ENCODE results near the gene CAPZB.

Gene CAPZB

DNA sequence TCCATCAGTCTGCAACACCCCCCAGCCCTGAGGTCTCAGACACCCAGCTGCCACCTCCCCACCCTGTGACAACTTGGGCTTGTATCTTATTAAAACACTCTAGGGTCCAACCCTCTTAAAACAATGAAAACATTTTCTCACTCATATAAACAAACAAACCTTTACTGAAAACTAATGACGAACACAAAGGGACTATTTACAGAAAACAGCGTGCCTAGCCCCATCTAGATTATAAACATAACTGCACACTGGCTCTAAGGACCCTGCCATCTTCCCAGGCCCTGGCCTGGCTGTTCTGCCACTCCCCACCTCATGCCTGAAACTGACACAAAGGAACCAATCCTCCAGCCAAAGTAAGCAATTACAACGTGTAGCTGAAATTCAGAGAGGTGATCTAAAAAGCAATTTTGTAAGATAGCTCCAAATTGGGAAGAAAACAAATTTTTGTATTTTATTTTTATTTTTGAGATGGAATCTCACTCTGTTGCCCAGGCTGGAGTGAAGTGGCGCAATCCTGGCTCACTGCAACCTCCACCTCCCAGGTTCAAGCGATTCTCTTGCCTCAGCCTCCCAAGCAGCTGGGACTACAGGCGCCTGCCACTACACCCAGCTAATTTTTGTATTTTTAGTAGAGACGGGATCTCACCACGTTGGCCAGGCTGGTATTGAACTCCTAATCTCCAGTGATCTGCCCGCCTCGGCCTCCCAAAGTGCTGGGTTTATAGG lies 40.9 kb downstream of the CAPZB start:
- TF ChIP-seq FOXP2 (optimal IDR thresholded peaks at IDR 0.05; ENCODE audit: borderline replicate concordance, extremely low read depth, extremely low read length, insufficient read depth) = no peak
- no peak for TF ChIP-seq POLR2AphosphoS5 (IDR thresholded peaks at IDR 0.05; ENCODE audit: low read depth, low read length)
- no peak for TF ChIP-seq TAF1 (IDR thresholded peaks at IDR 0.05; ENCODE audit: borderline replicate concordance, insufficient read depth, low read length)
- TF ChIP-seq, protein P1, sequence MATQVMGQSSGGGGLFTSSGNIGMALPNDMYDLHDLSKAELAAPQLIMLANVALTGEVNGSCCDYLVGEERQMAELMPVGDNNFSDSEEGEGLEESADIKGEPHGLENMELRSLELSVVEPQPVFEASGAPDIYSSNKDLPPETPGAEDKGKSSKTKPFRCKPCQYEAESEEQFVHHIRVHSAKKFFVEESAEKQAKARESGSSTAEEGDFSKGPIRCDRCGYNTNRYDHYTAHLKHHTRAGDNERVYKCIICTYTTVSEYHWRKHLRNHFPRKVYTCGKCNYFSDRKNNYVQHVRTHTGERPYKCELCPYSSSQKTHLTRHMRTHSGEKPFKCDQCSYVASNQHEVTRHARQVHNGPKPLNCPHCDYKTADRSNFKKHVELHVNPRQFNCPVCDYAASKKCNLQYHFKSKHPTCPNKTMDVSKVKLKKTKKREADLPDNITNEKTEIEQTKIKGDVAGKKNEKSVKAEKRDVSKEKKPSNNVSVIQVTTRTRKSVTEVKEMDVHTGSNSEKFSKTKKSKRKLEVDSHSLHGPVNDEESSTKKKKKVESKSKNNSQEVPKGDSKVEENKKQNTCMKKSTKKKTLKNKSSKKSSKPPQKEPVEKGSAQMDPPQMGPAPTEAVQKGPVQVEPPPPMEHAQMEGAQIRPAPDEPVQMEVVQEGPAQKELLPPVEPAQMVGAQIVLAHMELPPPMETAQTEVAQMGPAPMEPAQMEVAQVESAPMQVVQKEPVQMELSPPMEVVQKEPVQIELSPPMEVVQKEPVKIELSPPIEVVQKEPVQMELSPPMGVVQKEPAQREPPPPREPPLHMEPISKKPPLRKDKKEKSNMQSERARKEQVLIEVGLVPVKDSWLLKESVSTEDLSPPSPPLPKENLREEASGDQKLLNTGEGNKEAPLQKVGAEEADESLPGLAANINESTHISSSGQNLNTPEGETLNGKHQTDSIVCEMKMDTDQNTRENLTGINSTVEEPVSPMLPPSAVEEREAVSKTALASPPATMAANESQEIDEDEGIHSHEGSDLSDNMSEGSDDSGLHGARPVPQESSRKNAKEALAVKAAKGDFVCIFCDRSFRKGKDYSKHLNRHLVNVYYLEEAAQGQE (IDR thresholded peaks at IDR 0.05; ENCODE audit: insufficient read depth in 1 of 2, low read depth in 2 of 2, low read length in 2 of 2) = no peak
- TF ChIP-seq SIN3A (IDR thresholded peaks at IDR 0.05; ENCODE audit: borderline replicate concordance, insufficient read depth, low read length) = no peak

DNA sequence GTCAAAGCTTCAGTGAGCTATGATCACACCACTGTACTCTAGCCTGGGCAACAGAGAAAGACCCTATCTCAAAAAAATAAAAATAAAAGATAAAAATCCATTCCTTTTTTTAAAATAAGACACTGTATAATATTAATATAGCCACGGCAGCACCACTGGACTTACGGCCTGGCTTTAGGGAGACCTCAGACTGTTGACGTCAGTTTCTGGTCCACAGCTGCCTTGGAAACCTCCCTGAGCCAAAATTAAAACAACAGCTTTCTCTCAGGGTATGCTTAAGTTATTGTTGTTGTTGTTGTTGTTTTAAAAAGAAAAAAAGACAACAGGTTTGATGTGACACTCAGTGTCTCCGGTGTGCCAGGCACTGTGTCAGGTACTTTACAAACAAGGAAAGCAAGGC lies 42.0 kb downstream of the CAPZB start:
- TF ChIP-seq SIN3A (IDR thresholded peaks at IDR 0.05; ENCODE audit: borderline replicate concordance, insufficient read depth, low read length) = no peak
- no peak for TF ChIP-seq FOXP2 (optimal IDR thresholded peaks at IDR 0.05; ENCODE audit: borderline replicate concordance, extremely low read depth, extremely low read length, insufficient read depth)
- TF ChIP-seq, protein P1 (IDR thresholded peaks at IDR 0.05; ENCODE audit: insufficient read depth in 1 of 2, low read depth in 2 of 2, low read length in 2 of 2) = no peak
- no peak for TF ChIP-seq POLR2AphosphoS5 (IDR thresholded peaks at IDR 0.05; ENCODE audit: low read depth, low read length)
- TF ChIP-seq TAF1 (IDR thresholded peaks at IDR 0.05; ENCODE audit: borderline replicate concordance, insufficient read depth, low read length) = no peak

DNA sequence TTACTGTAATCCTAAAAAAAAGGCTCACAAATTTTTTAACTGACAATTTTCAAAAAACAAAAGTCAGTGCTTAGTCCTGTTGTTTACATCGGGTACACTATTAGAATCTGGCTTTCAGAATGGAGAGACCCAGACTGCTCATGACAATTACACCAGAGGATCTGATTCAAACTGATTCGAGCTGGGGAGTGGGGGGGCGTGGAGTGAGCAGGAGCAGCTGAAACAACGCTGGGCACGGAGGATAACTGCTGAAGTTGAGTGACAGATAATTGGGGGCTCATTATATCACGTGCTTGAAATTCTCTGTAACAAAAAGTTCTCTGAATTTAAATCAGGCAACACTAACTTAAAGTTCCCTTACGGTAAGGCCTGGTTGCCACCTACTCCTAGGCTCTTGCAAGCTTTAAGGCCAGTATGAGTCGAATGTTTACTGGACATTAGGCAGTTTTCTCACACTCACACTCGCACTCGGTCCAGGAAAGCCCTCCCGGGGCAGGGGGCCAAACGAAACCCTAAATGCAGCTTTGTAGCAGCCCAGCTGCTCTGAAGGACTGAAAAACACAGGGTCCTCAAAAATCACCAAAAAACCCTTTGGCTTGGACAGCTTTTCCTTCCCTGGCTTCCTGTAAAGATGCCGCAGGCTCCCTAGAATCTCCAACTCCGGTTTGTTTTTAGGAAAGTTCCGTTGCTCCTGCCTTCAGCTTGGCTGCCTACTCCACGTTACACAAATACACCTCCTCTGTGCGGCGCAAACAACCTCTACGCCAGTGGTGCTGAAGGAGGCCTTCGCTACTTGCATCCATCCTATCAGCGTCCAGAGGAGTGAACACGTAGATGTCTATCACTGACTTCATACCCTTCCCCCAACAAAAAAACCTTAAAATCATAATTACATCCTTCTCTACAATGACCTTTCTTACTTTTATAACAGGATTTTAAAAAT lies 42.9 kb downstream of the CAPZB start:
- no peak for TF ChIP-seq POLR2AphosphoS5 (IDR thresholded peaks at IDR 0.05; ENCODE audit: low read depth, low read length)
- no peak for TF ChIP-seq TAF1 (IDR thresholded peaks at IDR 0.05; ENCODE audit: borderline replicate concordance, insufficient read depth, low read length)
- TF ChIP-seq FOXP2 (optimal IDR thresholded peaks at IDR 0.05; ENCODE audit: borderline replicate concordance, extremely low read depth, extremely low read length, insufficient read depth) = no peak
- TF ChIP-seq, protein P1 (IDR thresholded peaks at IDR 0.05; ENCODE audit: insufficient read depth in 1 of 2, low read depth in 2 of 2, low read length in 2 of 2) = no peak
- no peak for TF ChIP-seq SIN3A (IDR thresholded peaks at IDR 0.05; ENCODE audit: borderline replicate concordance, insufficient read depth, low read length)

DNA sequence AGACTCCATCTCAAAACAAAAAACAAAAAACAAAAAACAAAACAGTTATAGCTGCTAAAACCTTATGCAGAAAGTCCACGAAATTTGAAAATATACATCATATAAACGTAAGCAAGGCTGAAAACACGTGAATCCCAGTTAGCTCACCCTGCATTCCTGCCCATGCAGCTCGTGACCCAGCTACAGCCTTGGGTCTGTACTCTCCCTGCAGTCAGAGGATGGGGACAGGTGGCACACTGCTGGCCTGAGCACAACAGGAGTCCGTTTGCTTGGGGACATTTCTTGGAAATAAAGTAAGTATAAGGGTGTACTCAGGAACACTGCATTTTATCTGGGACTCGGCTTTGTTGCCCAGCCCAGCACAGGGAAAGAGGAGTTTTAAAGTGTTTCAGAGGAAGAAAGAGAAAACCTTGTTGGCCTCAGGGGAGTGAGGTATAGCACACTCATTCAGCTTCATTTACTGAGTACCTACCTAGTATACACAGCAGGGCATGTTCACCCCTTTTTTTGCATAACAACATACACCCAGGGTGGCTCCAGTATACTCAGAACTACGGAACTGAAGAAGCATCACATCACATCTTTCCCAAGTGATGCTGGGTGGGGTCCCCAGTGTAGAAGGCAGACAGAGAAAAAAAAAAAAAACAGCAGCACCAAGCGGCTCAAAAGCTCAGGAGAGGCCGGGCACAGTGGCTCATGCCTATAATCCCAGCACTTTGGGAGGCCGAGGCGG lies 44.1 kb downstream of the CAPZB start:
- TF ChIP-seq, protein P1 (IDR thresholded peaks at IDR 0.05; ENCODE audit: insufficient read depth in 1 of 2, low read depth in 2 of 2, low read length in 2 of 2) = no peak
- TF ChIP-seq SIN3A (IDR thresholded peaks at IDR 0.05; ENCODE audit: borderline replicate concordance, insufficient read depth, low read length) (no peak), POLR2AphosphoS5 (IDR thresholded peaks at IDR 0.05; ENCODE audit: low read depth, low read length) (no peak)
